HepG2 (cell line): Measurements from ENCODE around the gene DRC7. TPM values are rescaled to one million over a fixed set of nuclear protein-coding genes. Genes with fewer than 3 reads are reported as not detected.

ENCODE experiments used
- ATAC-seq: fragments of 200-7000 bp; cut with Tn5 transposase; 3 replicates; pipeline ENCODE4 v1.9.1; 2020; ENCODE audit warnings: mild to moderate bottlenecking, moderate library complexity
- BruUV-seq: library from RNA; stranded (reverse); fragments of 400-500 nt; replicated peaks from 2 replicates; lab custom pipeline; 2021; lab: Mats Ljungman, UMichigan
- CTCF ChIA-PET: fragments of 300-600 bp; formaldehyde crosslinking; extraction: SDS; loops from one replicate; lab custom pipeline; 2021; ENCODE audit warnings: low total read pairs, inconsistent platforms, low intra/inter-chr PET ratio; lab: Yijun Ruan, JAX
- POLR2A ChIA-PET: fragments of 350-600 bp; sonication (Branson Sonifier 250); formaldehyde crosslinking; loops from one replicate; lab custom pipeline; 2020; ENCODE audit warnings: antibody characterized with exemption, inconsistent platforms; lab: Yijun Ruan, JAX
- DNase-seq: peaks from one replicate; pipeline ENCODE4 v3.0.0-alpha.2; 2015; ENCODE audit warnings: low spot score
- FAIRE-seq: peaks from 3 replicates; lab custom pipeline; 2011; peaks lifted over from hg19 to GRCh38; lab: Jason Lieb, UNC
- H2AFZ ChIP-seq: one replicate; pipeline ENCODE4 v1.6.1; 2011; ENCODE audit warnings: low read length, inconsistent platforms
- H3K27ac ChIP-seq: fragments of 300-600 bp; 3 replicates; pipeline ENCODE4 v1.8.0; 2011; ENCODE audit warnings: mixed run types, mild to moderate bottlenecking, mixed read lengths, low read length, inconsistent platforms; ENCODE audit not compliant: insufficient read depth; ENCODE audit errors: extremely low read length
- H3K27me3 ChIP-seq, 2 experiments: fragments of 200-600 bp in 1 of 2; 2 replicates in 1 of 2; 3 replicates in 1 of 2; pipeline versions ENCODE4 v1.6.0 to v1.8.0; 2011; ENCODE audit warnings: low read length in 2 of 2, mild to moderate bottlenecking in 2 of 2, moderate library complexity in 2 of 2, inconsistent platforms in 1 of 2; ENCODE audit not compliant: insufficient read depth in 2 of 2, control insufficient read depth in 1 of 2
- H3K36me3 ChIP-seq, 2 experiments: fragments of 200-600 bp in 1 of 2; replicated peaks in 1 of 2; 2 replicates in 1 of 2; 3 replicates in 1 of 2; pipeline versions ENCODE4 v1.5.1 to v1.8.0; 2011; ENCODE audit warnings: low read length in 2 of 2, inconsistent platforms in 1 of 2; ENCODE audit not compliant: insufficient read depth in 2 of 2, control insufficient read depth in 1 of 2
- H3K4me1 ChIP-seq: 2 replicates; pipeline ENCODE4 v1.5.1; 2012; ENCODE audit warnings: low read length, inconsistent platforms; ENCODE audit not compliant: insufficient read depth
- H3K4me2 ChIP-seq: 2 replicates; pipeline ENCODE4 v1.6.0; 2011; ENCODE audit warnings: low read depth, low read length, inconsistent platforms
- H3K4me3 ChIP-seq, 3 experiments: fragments of 200-600 bp in 1 of 3; sonication (generic), shearing (Covaris generic) in 1 of 3; replicated peaks in 1 of 3; 2 replicates each; pipeline ENCODE4 v1.5.1; 2011 to 2016; ENCODE audit warnings: low read length in 3 of 3, inconsistent platforms in 2 of 3, low read depth in 2 of 3, mild to moderate bottlenecking in 2 of 3, control low read depth in 1 of 3, mixed read lengths in 1 of 3; ENCODE audit not compliant: insufficient read depth in 1 of 3
- H3K79me2 ChIP-seq: one replicate; pipeline ENCODE4 v1.6.1; 2011; ENCODE audit warnings: low read length, inconsistent platforms; ENCODE audit not compliant: insufficient read depth
- H3K9ac ChIP-seq: 2 replicates; pipeline ENCODE4 v1.6.0; 2011; ENCODE audit warnings: mild to moderate bottlenecking, low read depth, low read length, inconsistent platforms; ENCODE audit not compliant: insufficient read depth
- H3K9me3 ChIP-seq: 2 replicates; pipeline ENCODE4 v1.5.1; 2012; ENCODE audit warnings: mild to moderate bottlenecking, low read length
- H4K20me1 ChIP-seq: 2 replicates; pipeline ENCODE4 v1.6.0; 2011; ENCODE audit warnings: inconsistent platforms, mild to moderate bottlenecking, low read length, moderate library complexity; ENCODE audit not compliant: insufficient read depth
- ARID2 ChIP-seq: sonication (generic); formaldehyde crosslinking; IDR thresholded peaks from 2 replicates; pipeline ENCODE4 v1.8.1; 2022; ENCODE audit warnings: mild to moderate bottlenecking, missing genetic modification reagents, borderline replicate concordance
- CCAR2 ChIP-seq: fragments of 200-400 bp; formaldehyde crosslinking; optimal IDR thresholded peaks from 2 replicates; pipeline ENCODE3; 2018; ENCODE audit warnings: low read depth, mild to moderate bottlenecking, low read length, moderate library complexity
- EHMT2 ChIP-seq: fragments of 200-600 bp; sonication (generic); IDR thresholded peaks from 2 replicates; pipeline ENCODE4 v1.7.0; 2017; ENCODE audit warnings: antibody characterized with exemption, low read depth, low read length, borderline replicate concordance
- EZH2 ChIP-seq: conservative IDR thresholded peaks from 2 replicates; pipeline ENCODE4 v1.6.1; 2012; ENCODE audit warnings: mild to moderate bottlenecking, low read depth, low read length, moderate library complexity
- HNRNPLL ChIP-seq: fragments of 200-400 bp; formaldehyde crosslinking; IDR thresholded peaks from 2 replicates; pipeline ENCODE4 v1.6.1; 2017; ENCODE audit warnings: mild to moderate bottlenecking, low read depth, low read length; ENCODE audit not compliant: poor library complexity, severe bottlenecking
- IKZF4 ChIP-seq: sonication (generic); formaldehyde crosslinking; IDR thresholded peaks from 2 replicates; pipeline ENCODE4 v1.5.1; 2020; ENCODE audit warnings: borderline replicate concordance, mild to moderate bottlenecking, low read depth, missing genetic modification reagents; ENCODE audit errors: not compliant biosample characterization
- JARID2 ChIP-seq: sonication (generic); formaldehyde crosslinking; IDR thresholded peaks from 2 replicates; pipeline ENCODE4 v1.8.1; 2023; ENCODE audit warnings: missing genetic modification reagents, inconsistent platforms; ENCODE audit not compliant: insufficient replicate concordance
- MAFF ChIP-seq: IDR thresholded peaks from 2 replicates; pipeline ENCODE4 v1.6.1; 2011; ENCODE audit warnings: low read depth, low read length, improper control_type of control experiment
- NCOA1 ChIP-seq: sonication (generic); formaldehyde crosslinking; IDR thresholded peaks from 2 replicates; pipeline ENCODE4 v1.9.0; 2021; ENCODE audit warnings: missing genetic modification reagents
- SALL1 ChIP-seq: sonication (generic); formaldehyde crosslinking; IDR thresholded peaks from 2 replicates; pipeline ENCODE4 v1.8.0; 2022; ENCODE audit warnings: mild to moderate bottlenecking, missing genetic modification reagents
- SIX1 ChIP-seq: sonication (generic); formaldehyde crosslinking; IDR thresholded peaks from 2 replicates; pipeline ENCODE4 v1.4.0; 2020; ENCODE audit warnings: missing genetic modification reagents, borderline replicate concordance
- TFE3 ChIP-seq: IDR thresholded peaks from 2 replicates; pipeline ENCODE4 v1.6.1; 2016
- ZFP82 ChIP-seq: sonication (generic); formaldehyde crosslinking; IDR thresholded peaks from 2 replicates; pipeline ENCODE4 v1.5.1; 2020; ENCODE audit warnings: mild to moderate bottlenecking, missing genetic modification reagents, borderline replicate concordance
- ZFY ChIP-seq: sonication (generic); formaldehyde crosslinking; IDR thresholded peaks from 2 replicates; pipeline ENCODE4 v1.4.0; 2020; ENCODE audit warnings: missing genetic modification reagents
- ZNF121 ChIP-seq: sonication (generic); formaldehyde crosslinking; IDR thresholded peaks from 2 replicates; pipeline ENCODE4 v1.5.0; 2020; ENCODE audit warnings: mild to moderate bottlenecking, missing genetic modification reagents
- ZNF263 ChIP-seq: sonication (generic); formaldehyde crosslinking; IDR thresholded peaks from 2 replicates; pipeline ENCODE4 v1.4.0; 2020; ENCODE audit warnings: missing genetic modification reagents
- ZNF33A ChIP-seq: sonication (generic); formaldehyde crosslinking; IDR thresholded peaks from 2 replicates; pipeline ENCODE4 v1.5.1; 2020; ENCODE audit warnings: missing genetic modification reagents, mild to moderate bottlenecking, moderate library complexity, borderline replicate concordance
- WGBS: methylation state at CpG from one replicate; pipeline ENCODE4 v1.1.6; 2017; ENCODE audit warnings: low lambda C conversion rate; 5-methylcytosine and 5-hydroxymethylcytosine counted together
- in situ Hi-C: cut with HindIII; loops from 2 replicates; pipeline ENCODE4 v1.10.0; 2017; ENCODE audit warnings: low pct_unique_long_range_greater_than_20kb; ENCODE audit not compliant: extremely low pct_ligation_motif_present
- intact Hi-C: fragments of 100-400 bp; cut with micrococcal nuclease; formaldehyde crosslinking; loops from one replicate; pipeline ENCODE4 v1.10.0; 2022; ENCODE audit not compliant: unreplicated experiment
- polyA plus RNA-seq, 8 experiments: library from polyadenylated mRNA; depleted of rRNA in 3 of 8; stranded (reverse) in 7 of 8; unstranded in 1 of 8; fragments of >200 nt; fragmentation: Illumina TruSeq in 4 of 8; extraction: Trizol in 4 of 8; gene quantifications; 2 replicates each; pipeline versions ENCODE4 v1.2.1 to v1.2.3, GENCODE V29; 2011 to 2016; ENCODE audit warnings: low read depth in 4 of 8, missing spikeins in 1 of 8, mixed read lengths in 1 of 8; ENCODE audit not compliant: insufficient read depth in 1 of 8
- total RNA-seq, 5 experiments: library from RNA; depleted of rRNA; stranded (reverse); fragments of >200 nt; fragmentation: Illumina TruSeq; extraction: Trizol; gene quantifications; 2 replicates each; pipeline ENCODE4 v1.2.3, GENCODE V29; 2016; ENCODE audit warnings: low read depth in 1 of 5

Gene DRC7
- total and polyA plus RNA-seq, 2 of the 13 experiments (the other 11 are each of a cell fraction or from before 2014, with no cell fraction given), result 2.7 to 3.4 TPM

- CTCF ChIA-PET, result interaction anchor here (12.3 kb wide), 1 partner anchor 50 kb away, joined by 571 read pairs; no protein-coding TSS in a partner anchor
- Histone ChIP-seq H4K20me1 (no peaks in the 10 kb centered on the region), H3K4me1 (peaks cover 47% of the 10 kb centered on the region)
- intact Hi-C loops, result no loop called here
- no peak for DNase-seq
- 90% methylated on average over 9 of the region's 10 CpGs for WGBS
- no peak for ATAC-seq
- TF ChIP-seq HNRNPLL, result no peak
- no peak for TF ChIP-seq CCAR2
- TF ChIP-seq EHMT2, result no peak
- no peak for TF ChIP-seq JARID2 (CRISPR knock-in tag)
- TF ChIP-seq EZH2, result no peak
- TF ChIP-seq, all 625 proteins: peak for 0
- in situ Hi-C loops, result loop anchor here (5.0 kb wide), 1 partner anchor 43 kb away; no protein-coding TSS in a partner anchor
- BruUV-seq, result no TSS peak
- POLR2A ChIA-PET, result interaction anchor here (2.3 to 3.3 kb wide), 2 partner anchors 10 to 38 kb away, joined by 8 to 22 read pairs; no protein-coding TSS in a partner anchor
- Histone ChIP-seq H2AFZ (no peak overlapping the region), H3K9ac (no peak overlapping the region), H3K4me3 (no peak overlapping the region), H3K36me3 (no peaks in the 10 kb centered on the region), H3K9me3 (no peaks in the 10 kb centered on the region), H3K79me2 (no peaks in the 10 kb centered on the region), H3K27me3 (no peaks in the 10 kb centered on the region), H3K4me2 (no peak overlapping the region), H3K27ac (no peak overlapping the region)
- FAIRE-seq, result no peak
Measured at GRCh38 chr16:57645169-57645568, 49.4 kb upstream of the DRC7 start.

- no peaks in the 10 kb centered on the region for H3K79me2 ChIP-seq
- DNase-seq (no peak), ATAC-seq (peak; percentile 6; the same call in 1 of the 3 replicates), FAIRE-seq (no peak)
- H3K9ac ChIP-seq, result no peak overlapping the region
- in situ Hi-C loops, result loop anchor here (5.0 kb wide), 1 partner anchor 44 kb away; no protein-coding TSS in a partner anchor
- intact Hi-C loops, result no loop called here
- H3K36me3 ChIP-seq, result no peaks in the 10 kb centered on the region
- no peak overlapping the region for H3K27ac ChIP-seq
- H2AFZ ChIP-seq, result no peak overlapping the region
- 57% methylated on average over 22 of the region's 24 CpGs for WGBS
- H3K9me3 ChIP-seq, result no peaks in the 10 kb centered on the region
- H3K4me2 ChIP-seq, result no peak overlapping the region
- CTCF ChIA-PET, result interaction anchor here (1.1 to 12.3 kb wide), 3 partner anchors 51 to 69 kb away, joined by 4 to 571 read pairs (median 119); no protein-coding TSS in a partner anchor
- no peaks in the 10 kb centered on the region for H4K20me1 ChIP-seq
- POLR2A ChIA-PET, result interaction anchor here (1.5 to 3.3 kb wide), 4 partner anchors 11 to 46 kb away, joined by 3 to 22 read pairs (median 6); no protein-coding TSS in a partner anchor
- BruUV-seq, result no TSS peak
- H3K4me1 ChIP-seq, result peaks cover 41% of the 10 kb centered on the region
- no peaks in the 10 kb centered on the region for H3K27me3 ChIP-seq
- H3K4me3 ChIP-seq, result no peak overlapping the region
- no peak for TF ChIP-seq ZNF33A (CRISPR knock-in tag)
- peak; percentile 15; the same call in 1 of the 2 replicates for TF ChIP-seq SALL1 (CRISPR knock-in tag)
- TF ChIP-seq ZNF263 (CRISPR knock-in tag), result peak; percentile 43; the same call in 1 of the 2 replicates
- no peak for TF ChIP-seq MAFF
- TF ChIP-seq ZFY (CRISPR knock-in tag), result no peak
- no peak for TF ChIP-seq ARID2 (CRISPR knock-in tag)
- no peak for TF ChIP-seq TFE3 (CRISPR knock-in tag)
- TF ChIP-seq IKZF4 (CRISPR knock-in tag), result no peak
- no peak for TF ChIP-seq SIX1 (CRISPR knock-in tag)
- no peak for TF ChIP-seq NCOA1
- no peak for TF ChIP-seq ZNF121 (CRISPR knock-in tag)
- TF ChIP-seq ZFP82 (CRISPR knock-in tag), result no peak
Measured at GRCh38 chr16:57645691-57646387, 48.8 kb upstream of the DRC7 start.
